BLaER1 treated with 17β-estradiol and CSF1 and Interleukin-3, amounts not matched to agents 10 nM and 100 nM (cell line): ENCODE results near the gene RPL3.

Experiments used
- H3K27ac ChIP-seq, 11 experiments: shearing (Covaris generic); formaldehyde crosslinking; 2 replicates each; pipeline ENCODE4 v1.8.1; 2022
- H3K27me3 ChIP-seq, 11 experiments: shearing (Covaris generic); formaldehyde crosslinking; 2 replicates each; pipeline ENCODE4 v1.8.1; 2022
- H3K36me3 ChIP-seq, 11 experiments: shearing (Covaris generic); formaldehyde crosslinking; 2 replicates each; pipeline ENCODE4 v1.8.1; 2022
- H3K4me1 ChIP-seq, 10 experiments: shearing (Covaris generic); formaldehyde crosslinking; 2 replicates each; pipeline ENCODE4 v1.8.1; 2022
- H3K4me2 ChIP-seq, 11 experiments: shearing (Covaris generic); formaldehyde crosslinking; 2 replicates each; pipeline ENCODE4 v1.8.1; 2022
- H3K4me3 ChIP-seq, 10 experiments: shearing (Covaris generic); formaldehyde crosslinking; 2 replicates each; pipeline ENCODE4 v1.8.1; 2022
- H3K9ac ChIP-seq, 11 experiments: shearing (Covaris generic); formaldehyde crosslinking; 2 replicates each; pipeline ENCODE4 v1.8.1; 2022
- H3K9me3 ChIP-seq, 11 experiments: shearing (Covaris generic); formaldehyde crosslinking; replicated peaks in 1 of 11; 2 replicates each; pipeline ENCODE4 v1.8.1; 2022
- H4K20me1 ChIP-seq, 11 experiments: shearing (Covaris generic); formaldehyde crosslinking; 2 replicates each; pipeline ENCODE4 v1.8.1; 2022
- Cebpa-rat ChIP-seq, 11 experiments: shearing (Covaris generic); IDR thresholded peaks; 2 replicates each; pipeline ENCODE4 v1.8.1; 2022

Gene RPL3

DNA sequence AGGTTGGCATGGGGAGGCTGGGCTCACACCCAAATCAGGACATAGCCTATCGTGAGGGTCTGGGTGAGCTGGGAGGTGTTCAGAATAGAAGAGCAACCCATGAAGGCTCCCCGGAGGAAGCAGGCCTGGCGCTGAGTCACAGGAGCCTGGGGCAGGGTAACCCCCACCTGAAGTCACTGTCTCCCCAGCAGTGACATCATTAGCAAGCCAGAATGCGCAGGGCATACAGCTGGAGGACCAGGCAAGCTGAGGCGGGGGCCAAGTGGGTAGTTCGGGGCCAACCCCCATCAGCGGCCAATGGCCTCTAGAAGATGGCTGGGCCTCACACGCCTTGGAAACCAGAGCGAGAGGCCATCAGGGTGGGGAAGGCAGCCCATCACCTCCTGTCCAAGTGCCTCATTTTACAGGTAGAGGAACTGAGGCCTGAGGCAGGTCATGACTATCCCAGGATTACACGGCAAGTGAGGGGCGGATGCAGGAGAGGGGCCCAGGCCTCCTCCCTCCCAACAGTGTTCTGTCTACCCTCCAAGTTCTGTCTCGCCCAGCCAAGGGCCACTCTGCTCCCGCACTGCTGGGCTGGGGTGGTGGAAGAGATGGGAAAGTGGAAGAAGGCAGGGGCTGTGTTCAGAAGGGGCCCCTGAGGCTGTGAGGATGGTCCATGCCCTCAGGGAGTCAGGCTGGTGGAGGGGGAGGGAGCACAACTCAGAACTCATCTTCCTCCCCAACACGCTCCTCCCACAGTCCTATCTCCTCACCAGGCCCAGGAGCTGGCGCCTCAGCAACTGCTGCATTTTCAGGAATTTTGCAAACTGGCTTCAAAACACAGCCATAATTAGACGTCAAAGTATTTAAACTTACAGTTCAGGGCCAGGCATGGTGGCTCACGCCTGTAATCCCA, 24.6 kb downstream of the RPL3 start:
- Histone ChIP-seq H3K4me2 (no peak overlapping the region; a peak in 1 of 22 replicates), H3K9ac (no peak overlapping the region), H3K27ac (no peak overlapping the region), H3K4me1 (peaks cover 26 to 52% (median 37%) of the 10 kb centered on the region in 10 experiments), H3K9me3 (no peaks in the 10 kb centered on the region), H3K27me3 (no peaks in the 10 kb centered on the region), H4K20me1 (peaks cover 0 to 19% (median 0%) of the 10 kb centered on the region in 11 experiments; a peak in 7 of 22 replicates), H3K4me3 (no peak overlapping the region), H3K36me3 (no peaks in the 10 kb centered on the region)
- no peak for TF ChIP-seq Cebpa-rat (IDR thresholded peaks at IDR 0.05)

DNA sequence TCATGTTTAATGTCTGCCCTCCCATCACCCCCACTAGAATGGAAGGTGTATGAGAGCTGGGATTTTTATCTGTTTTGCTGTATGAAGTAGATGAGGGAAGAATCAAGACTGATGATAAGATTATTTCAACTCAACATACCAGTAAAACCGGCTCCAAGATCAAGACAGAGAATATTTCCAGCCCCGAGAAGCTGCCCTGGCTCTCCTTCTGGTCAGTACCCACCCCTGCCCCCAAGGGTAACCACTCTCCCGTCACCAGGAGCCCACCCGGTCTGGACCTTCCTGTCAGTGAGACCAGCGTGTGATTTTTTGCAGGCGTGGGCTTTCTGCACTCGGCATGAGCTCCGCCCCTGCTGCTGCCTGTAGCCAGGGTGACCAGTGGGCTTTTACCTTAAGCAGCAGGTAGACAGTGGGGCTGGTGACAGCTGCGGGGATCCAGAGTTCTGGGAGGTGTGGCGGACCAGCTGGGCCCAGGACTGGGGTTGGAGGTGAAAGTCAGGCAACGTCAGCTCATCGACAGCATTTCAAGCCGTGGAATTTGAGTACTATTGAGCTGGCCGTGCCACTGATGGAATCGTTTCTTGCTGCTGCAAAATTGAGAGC, 25.6 kb downstream of the RPL3 start:
- no peak for TF ChIP-seq Cebpa-rat (IDR thresholded peaks at IDR 0.05)
- Histone ChIP-seq H3K9ac (no peak overlapping the region), H3K4me1 (peaks cover 21 to 43% (median 29%) of the 10 kb centered on the region in 10 experiments), H3K36me3 (no peaks in the 10 kb centered on the region), H3K27me3 (no peaks in the 10 kb centered on the region), H3K27ac (no peak overlapping the region), H3K4me3 (no peak overlapping the region), H3K9me3 (no peaks in the 10 kb centered on the region), H4K20me1 (peaks cover 0 to 10% (median 0%) of the 10 kb centered on the region in 11 experiments; a peak in 5 of 22 replicates), H3K4me2 (no peak overlapping the region)

DNA sequence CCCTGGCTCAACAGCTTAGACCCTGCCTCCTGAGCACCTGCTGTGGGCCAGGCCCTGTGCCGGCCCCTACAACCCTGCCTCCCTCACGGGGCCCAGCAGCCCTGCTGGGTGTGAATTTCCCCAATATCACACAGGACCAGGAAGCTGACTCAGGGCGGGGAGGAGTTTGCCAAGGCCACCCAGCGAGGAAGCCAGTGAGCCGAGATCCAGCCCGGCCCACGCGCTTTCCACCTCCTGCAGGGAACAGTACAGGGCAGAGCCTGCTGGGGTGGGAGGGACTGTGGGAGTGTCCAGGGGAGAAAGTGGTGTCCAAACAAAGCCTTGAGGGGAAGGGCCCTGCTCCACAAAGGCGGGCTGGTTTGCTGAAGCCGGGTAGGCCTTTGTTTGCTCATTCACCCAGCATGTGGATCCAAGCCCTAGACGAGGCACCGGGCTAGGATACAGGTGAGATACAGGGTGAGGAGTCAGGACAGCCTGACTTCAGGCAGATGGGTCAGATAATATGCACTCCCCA, 26.8 kb downstream of the RPL3 start:
- Histone ChIP-seq H3K36me3 (no peaks in the 10 kb centered on the region), H3K4me2 (peak overlapping the region in 8 of 11 experiments; percentile 5 to 89 (median 69); a peak in 12 of 22 replicates), H3K4me1 (peaks cover 13 to 42% (median 22%) of the 10 kb centered on the region in 10 experiments), H3K27ac (peak overlapping the region in 5 of 11 experiments; percentile 12 to 81 (median 73); a peak in 9 of 22 replicates), H3K9ac (peak overlapping the region in 5 of 11 experiments; percentile 7 to 69 (median 56); a peak in 7 of 22 replicates), H4K20me1 (peaks cover 0 to 4% (median 0%) of the 10 kb centered on the region in 11 experiments; a peak in 3 of 22 replicates), H3K27me3 (no peaks in the 10 kb centered on the region), H3K9me3 (no peaks in the 10 kb centered on the region), H3K4me3 (no peak overlapping the region)
- TF ChIP-seq Cebpa-rat (IDR thresholded peaks at IDR 0.05): no peak

DNA sequence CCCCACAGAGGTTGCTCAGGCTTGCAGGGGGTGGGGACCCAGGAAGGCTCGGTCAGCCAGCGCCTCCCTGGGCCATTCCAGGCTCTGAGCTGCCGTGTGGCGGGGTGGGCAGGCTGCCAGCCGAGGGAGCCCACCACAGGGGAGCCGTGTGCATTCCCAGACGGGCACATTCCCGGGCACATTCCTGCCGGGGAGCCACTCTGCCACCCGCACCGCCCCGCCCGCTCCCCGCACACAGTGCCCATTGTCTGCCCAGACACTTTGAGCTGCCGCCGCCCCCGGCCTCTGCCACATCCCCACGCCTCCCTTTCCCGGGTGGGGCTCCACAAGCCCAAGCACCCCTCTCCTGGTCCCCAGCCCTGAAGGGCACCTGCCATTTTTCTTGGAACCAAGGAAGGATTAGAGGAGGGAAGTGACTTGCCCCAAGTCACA, 27.4 kb downstream of the RPL3 start:
- Histone ChIP-seq H4K20me1 (peaks cover 0 to 4% (median 0%) of the 10 kb centered on the region in 11 experiments; a peak in 3 of 22 replicates), H3K36me3 (no peaks in the 10 kb centered on the region), H3K4me3 (no peak overlapping the region), H3K27me3 (no peaks in the 10 kb centered on the region), H3K9me3 (no peaks in the 10 kb centered on the region), H3K4me1 (peaks cover 7 to 42% (median 16%) of the 10 kb centered on the region in 10 experiments), H3K9ac (peak overlapping the region in 5 of 11 experiments; percentile 7 to 69 (median 56); a peak in 7 of 22 replicates), H3K27ac (peak overlapping the region in 5 of 11 experiments; percentile 12 to 81 (median 73); a peak in 9 of 22 replicates), H3K4me2 (peak overlapping the region in 8 of 11 experiments; percentile 5 to 89 (median 69); a peak in 12 of 22 replicates)
- TF ChIP-seq Cebpa-rat (IDR thresholded peaks at IDR 0.05): no peak

DNA sequence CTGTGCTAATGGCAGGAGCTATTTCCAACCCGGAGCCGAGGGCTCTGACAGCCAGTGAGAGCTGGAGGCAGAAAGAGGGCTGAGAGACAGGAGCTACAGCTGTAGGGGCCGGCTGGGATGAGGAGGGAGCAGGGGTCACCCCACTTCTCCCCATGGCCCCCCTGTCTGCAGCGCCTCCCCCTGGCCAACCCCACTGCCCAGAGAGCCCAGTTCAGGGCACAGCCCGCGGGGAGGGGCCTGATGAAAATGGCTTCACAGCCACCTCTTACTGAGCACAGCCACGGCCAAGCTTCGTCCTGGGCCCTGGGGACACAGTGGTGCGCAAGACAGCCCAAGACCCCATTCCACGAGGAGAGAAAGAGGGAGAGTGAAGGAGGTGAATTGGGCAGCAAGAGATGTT, 27.9 kb downstream of the RPL3 start:
- Histone ChIP-seq H4K20me1 (peaks cover 0 to 4% (median 0%) of the 10 kb centered on the region in 11 experiments; a peak in 3 of 22 replicates), H3K9me3 (no peaks in the 10 kb centered on the region), H3K27ac (peak overlapping the region in 3 of 11 experiments; percentile 73 to 81 (median 76); a peak in 3 of 22 replicates), H3K4me3 (no peak overlapping the region), H3K4me1 (peaks cover 4 to 45% (median 13%) of the 10 kb centered on the region in 10 experiments; a peak in 16 of 20 replicates), H3K27me3 (no peaks in the 10 kb centered on the region), H3K4me2 (peak overlapping the region in 3 of 11 experiments; percentile 80 to 89 (median 82); a peak in 6 of 22 replicates), H3K9ac (peak overlapping the region in 1 of 11 experiments; percentile 66; a peak in 1 of 22 replicates), H3K36me3 (no peaks in the 10 kb centered on the region)
- no peak for TF ChIP-seq Cebpa-rat (IDR thresholded peaks at IDR 0.05)

DNA sequence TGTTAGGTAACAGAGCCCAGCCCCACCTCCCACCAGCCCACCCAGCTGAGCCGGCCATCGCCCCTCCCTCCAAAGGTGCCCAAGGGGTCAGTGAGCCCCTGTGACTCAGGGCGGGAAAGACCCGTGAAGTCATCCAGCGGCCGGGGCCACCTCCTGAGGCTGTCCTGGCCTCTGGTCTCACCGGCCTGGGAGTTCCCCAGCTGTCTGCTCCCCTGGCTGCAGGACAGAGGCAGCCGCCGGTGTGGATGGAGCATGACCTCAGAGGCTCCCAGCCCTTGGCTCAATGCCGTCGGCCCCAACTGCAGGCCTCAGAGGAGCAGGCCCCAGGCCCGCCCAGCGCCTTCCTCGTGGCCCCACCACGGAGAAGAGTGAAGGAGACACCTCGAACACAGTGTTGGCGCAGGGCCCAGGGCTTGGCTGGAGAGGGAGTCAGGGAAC, 28.7 kb downstream of the RPL3 start:
- Histone ChIP-seq H4K20me1 (peaks cover 0 to 4% (median 0%) of the 10 kb centered on the region in 11 experiments; a peak in 3 of 22 replicates), H3K27ac (no peak overlapping the region), H3K4me3 (no peak overlapping the region), H3K9me3 (no peaks in the 10 kb centered on the region), H3K36me3 (no peaks in the 10 kb centered on the region), H3K4me1 (peaks cover 4 to 51% (median 11%) of the 10 kb centered on the region in 10 experiments; a peak in 15 of 20 replicates), H3K9ac (no peak overlapping the region), H3K4me2 (0 out of 22 replicates have a peak overlapping the region, but pooled peaks of 1 of the 11 experiments have one; percentile 82), H3K27me3 (no peaks in the 10 kb centered on the region)
- no peak for TF ChIP-seq Cebpa-rat (IDR thresholded peaks at IDR 0.05)

DNA sequence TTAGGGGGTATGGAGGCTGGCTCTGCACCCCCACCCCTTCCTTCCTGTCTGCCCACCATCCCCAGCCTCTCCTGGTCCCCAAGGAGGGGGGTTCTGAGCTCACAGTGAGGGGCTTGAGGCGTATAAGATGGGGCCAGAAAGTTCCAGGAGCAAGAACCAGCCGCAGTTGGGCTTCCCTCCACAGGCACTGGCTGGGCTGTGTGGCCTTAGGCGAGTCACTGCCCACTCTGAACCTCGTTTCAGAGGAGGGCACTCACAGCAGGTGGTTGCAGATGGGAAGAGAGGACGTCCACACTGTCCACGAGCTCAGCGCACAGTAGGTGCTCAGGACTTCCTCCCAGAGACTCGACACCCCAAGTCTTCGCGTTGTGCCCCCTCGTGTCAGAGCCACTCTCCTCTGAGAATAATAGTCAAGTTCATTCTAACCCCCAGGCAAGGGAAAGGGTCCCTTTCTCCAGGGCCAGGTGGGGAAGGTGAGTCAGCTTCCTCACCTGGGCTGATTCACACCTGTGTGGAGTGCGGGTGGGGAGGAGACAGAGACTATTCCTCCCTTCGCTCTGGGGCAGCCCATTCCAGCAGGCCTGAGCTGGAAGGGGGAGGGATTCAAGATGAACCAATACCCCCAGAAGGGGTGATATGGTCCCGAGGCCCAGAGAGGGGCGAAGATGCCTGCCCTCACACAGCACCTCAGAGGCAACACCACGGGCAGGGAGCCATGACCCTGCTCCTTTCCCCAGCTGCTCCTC, 29.3 kb downstream of the RPL3 start:
- no peak overlapping the region for H3K4me3 ChIP-seq
- no peaks in the 10 kb centered on the region for H3K27me3 ChIP-seq
- H3K9me3 ChIP-seq: peaks cover 0 to 3% (median 2%) of the 10 kb centered on the region in 11 experiments; a peak in 13 of 22 replicates
- no peaks in the 10 kb centered on the region for H3K36me3 ChIP-seq
- H3K4me2 ChIP-seq: no peak overlapping the region
- no peak overlapping the region for H3K9ac ChIP-seq
- peaks cover 4 to 51% (median 11%) of the 10 kb centered on the region in 10 experiments; a peak in 15 of 20 replicates for H3K4me1 ChIP-seq
- TF ChIP-seq Cebpa-rat (IDR thresholded peaks at IDR 0.05): no peak
- H4K20me1 ChIP-seq: peaks cover 0 to 4% (median 0%) of the 10 kb centered on the region in 11 experiments; a peak in 3 of 22 replicates
- H3K27ac ChIP-seq: no peak overlapping the region

DNA sequence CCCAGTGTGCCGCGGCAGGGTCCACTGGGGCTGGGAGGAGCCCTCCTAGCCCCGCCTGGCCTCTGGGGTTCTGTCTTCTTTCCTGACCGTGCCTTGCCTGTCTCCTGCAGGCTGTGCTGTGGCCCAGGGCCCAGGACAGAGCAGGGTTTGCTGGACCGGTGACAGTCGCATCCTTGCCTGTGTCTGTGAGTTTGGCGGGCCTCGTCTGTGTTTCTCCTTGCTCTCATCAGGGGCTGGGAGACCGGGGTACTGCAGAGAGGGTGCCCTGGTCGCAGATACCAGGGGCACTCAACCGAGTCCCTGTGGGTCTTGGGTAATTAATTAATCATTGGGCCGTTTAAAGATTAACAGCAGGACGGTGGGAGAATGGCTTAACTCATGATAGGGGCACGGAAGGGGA, 29.9 kb downstream of the RPL3 start:
- Histone ChIP-seq H3K9ac (no peak overlapping the region), H3K4me2 (no peak overlapping the region), H3K36me3 (no peaks in the 10 kb centered on the region), H3K9me3 (peaks cover 0 to 9% (median 7%) of the 10 kb centered on the region in 11 experiments; a peak in 13 of 22 replicates), H3K4me3 (no peak overlapping the region), H3K27ac (no peak overlapping the region), H3K4me1 (peaks cover 4 to 51% (median 11%) of the 10 kb centered on the region in 10 experiments; a peak in 15 of 20 replicates), H4K20me1 (peaks cover 0 to 4% (median 0%) of the 10 kb centered on the region in 11 experiments; a peak in 3 of 22 replicates), H3K27me3 (no peaks in the 10 kb centered on the region)
- no peak for TF ChIP-seq Cebpa-rat (IDR thresholded peaks at IDR 0.05)
